GM12878 (cell line): ENCODE data around the gene CCDC17. TPM values are rescaled to one million over a fixed set of nuclear protein-coding genes. Genes with fewer than 3 reads are reported as not detected.

Source experiments
- ATAC-seq: fragments of 200-7000 bp; cut with Tn5 transposase; 3 replicates; pipeline ENCODE4 v1.9.1; 2020; ENCODE audit warnings: mild to moderate bottlenecking, moderate library complexity
- BruUV-seq: library from RNA; stranded (reverse); fragments of 400-500 nt; replicated peaks from 2 replicates; lab custom pipeline; 2021; lab: Mats Ljungman, UMichigan
- CTCF ChIA-PET: fragments of 300-600 bp; sonication (Branson Sonifier 250); formaldehyde crosslinking; extraction: SDS; loops from one replicate; lab custom pipeline; 2021; ENCODE audit warnings: inconsistent platforms; lab: Yijun Ruan, JAX
- POLR2A ChIA-PET: fragments of 350-600 bp; formaldehyde crosslinking; extraction: SDS; loops from one replicate; lab custom pipeline; 2021; ENCODE audit warnings: inconsistent platforms; lab: Charles Lee
- RAD21 ChIA-PET: fragments of 300-600 bp; sonication (Branson Sonifier 250); formaldehyde crosslinking; loops from one replicate; lab custom pipeline; 2023; ENCODE audit warnings: antibody characterized with exemption; ENCODE audit not compliant: unreplicated experiment; lab: Charles Lee
- SMC1A ChIA-PET: fragments of 300-600 bp; sonication (Branson Sonifier 250); formaldehyde crosslinking; loops from one replicate; lab custom pipeline; 2023; ENCODE audit not compliant: unreplicated experiment, uncharacterized antibody; lab: Charles Lee
- DNase-seq: peaks from one replicate; pipeline ENCODE4 v3.0.0-alpha.2; 2011; ENCODE audit warnings: low read depth, low spot score
- FAIRE-seq: peaks from 3 replicates; lab custom pipeline; 2011; peaks lifted over from hg19 to GRCh38; lab: Jason Lieb, UNC
- H2AFZ ChIP-seq: 2 replicates; pipeline ENCODE4 v1.6.0; 2011; ENCODE audit warnings: low read depth, low read length, control low read depth; ENCODE audit not compliant: control insufficient read depth
- H3K27ac ChIP-seq: 2 replicates; pipeline ENCODE4 v1.5.1; 2011; ENCODE audit warnings: control low read depth; ENCODE audit not compliant: control insufficient read depth, insufficient read depth
- H3K27me3 ChIP-seq, 2 experiments: replicated peaks in 1 of 2; 2 replicates each; pipeline versions ENCODE4 v1.6.0 to v1.6.1; 2011; ENCODE audit warnings: low read length in 1 of 2; ENCODE audit not compliant: control insufficient read depth in 2 of 2, insufficient read depth in 2 of 2
- H3K36me3 ChIP-seq, 2 experiments: 2 replicates each; pipeline ENCODE4 v1.5.1; 2011; ENCODE audit warnings: low read length in 1 of 2; ENCODE audit not compliant: control insufficient read depth in 2 of 2, insufficient read depth in 2 of 2
- H3K4me1 ChIP-seq: 2 replicates; pipeline ENCODE4 v1.6.1; 2011; ENCODE audit warnings: mild to moderate bottlenecking, low read length, moderate library complexity, mixed read lengths; ENCODE audit not compliant: control insufficient read depth, insufficient read depth
- H3K4me2 ChIP-seq: 2 replicates; pipeline ENCODE4 v1.6.0; 2011; ENCODE audit warnings: control low read depth; ENCODE audit not compliant: control insufficient read depth, insufficient read depth
- H3K4me3 ChIP-seq: fragments of 200-600 bp; sonication (generic); 2 replicates; pipeline ENCODE4 v1.5.1; 2016
- H3K79me2 ChIP-seq: 2 replicates; pipeline ENCODE4 v1.6.0; 2011; ENCODE audit warnings: low read length; ENCODE audit not compliant: control insufficient read depth, insufficient read depth
- H3K9ac ChIP-seq: 2 replicates; pipeline ENCODE4 v1.8.0; 2011; ENCODE audit warnings: low read length, control low read depth, mixed read lengths; ENCODE audit not compliant: control insufficient read depth, insufficient read depth
- H3K9me3 ChIP-seq: replicated peaks from 3 replicates; pipeline ENCODE4 v1.5.1; 2011; ENCODE audit warnings: mild to moderate bottlenecking, low read length; ENCODE audit not compliant: control insufficient read depth, insufficient read depth
- H4K20me1 ChIP-seq: 2 replicates; pipeline ENCODE4 v1.6.0; 2011; ENCODE audit not compliant: control insufficient read depth, insufficient read depth
- CHD2 ChIP-seq: IDR thresholded peaks from 2 replicates; pipeline ENCODE4 v1.6.1; 2011; ENCODE audit warnings: low read depth, low read length, improper control_type of control experiment, borderline replicate concordance
- HDAC6 ChIP-seq: fragments of 200-600 bp; sonication (generic); IDR thresholded peaks from one replicate; pipeline ENCODE4 v1.8.0; 2017; ENCODE audit warnings: antibody characterized with exemption; ENCODE audit not compliant: unreplicated experiment
- NFYA ChIP-seq: IDR thresholded peaks from 2 replicates; pipeline ENCODE4 v1.6.1; 2011; ENCODE audit warnings: low read depth, mild to moderate bottlenecking, low read length, improper control_type of control experiment, borderline replicate concordance
- RB1 ChIP-seq: fragments of 450-650 bp; formaldehyde crosslinking; IDR thresholded peaks from 2 replicates; pipeline ENCODE4 v1.6.1; 2017; ENCODE audit warnings: mild to moderate bottlenecking, borderline replicate concordance
- SMC3 ChIP-seq: IDR thresholded peaks from 2 replicates; pipeline ENCODE4 v1.6.1; 2011; ENCODE audit warnings: low read length, improper control_type of control experiment, borderline replicate concordance
- TARDBP ChIP-seq: IDR thresholded peaks from 2 replicates; pipeline ENCODE4 v1.6.1; 2016; ENCODE audit warnings: borderline replicate concordance
- TCF3 ChIP-seq: IDR thresholded peaks from 2 replicates; pipeline ENCODE4 v1.6.1; 2012; ENCODE audit warnings: low read depth, mild to moderate bottlenecking, low read length, borderline replicate concordance; ENCODE audit not compliant: insufficient read depth
- YBX1 ChIP-seq: fragments of 450-650 bp; IDR thresholded peaks from 2 replicates; pipeline ENCODE4 v1.6.1; 2016; ENCODE audit warnings: antibody characterized with exemption
- WGBS: methylation state at CpG from one replicate; pipeline ENCODE4 v1.1.6; 2016; ENCODE audit warnings: low lambda C conversion rate; ENCODE audit not compliant: insufficient replicate concordance, insufficient coverage; ENCODE audit errors: missing lambda C conversion rate; 5-methylcytosine and 5-hydroxymethylcytosine counted together
- in situ Hi-C: fragments of 300-500 bp; cut with MboI; formaldehyde crosslinking; loops from 9 replicates; pipeline ENCODE4 v1.14.3; 2018; ENCODE audit warnings: mixed read lengths
- intact Hi-C: fragments of 100-400 bp; cut with micrococcal nuclease; formaldehyde crosslinking; loops from one replicate; pipeline ENCODE4 v1.14.2; 2022; ENCODE audit not compliant: unreplicated experiment
- polyA plus RNA-seq, 11 experiments: library from polyadenylated mRNA; depleted of rRNA in 4 of 11; unstranded in 6 of 11; stranded (reverse) in 5 of 11; fragments of >200 nt; fragmentation: Nextera tagmentation in 4 of 11; fragmentation: Illumina TruSeq in 1 of 11; extraction: Ambion mirVana in 4 of 11; extraction: Trizol in 1 of 11; gene quantifications; 1 replicate in 1 of 11; 2 replicates in 10 of 11; pipeline versions ENCODE4 v1.2.1 to v1.2.3, GENCODE V29; 2011 to 2016; ENCODE audit warnings: inconsistent platforms in 2 of 11, missing spikeins in 2 of 11, low read depth in 1 of 11
- total RNA-seq, 4 experiments: library from RNA; depleted of rRNA in 3 of 4; stranded (reverse); fragments of >200 nt in 3 of 4; fragmentation: Illumina TruSeq in 1 of 4; extraction: Trizol in 1 of 4; gene quantifications; 2 replicates each; pipeline versions ENCODE4 v1.2.1 to v1.2.3, GENCODE V29; 2013 to 2021
- TF ChIP-seq, protein P1 (sequence below): fragments of 450-650 bp; IDR thresholded peaks from 2 replicates; pipeline ENCODE4 v1.6.1; 2018; ENCODE audit warnings: borderline replicate concordance, mild to moderate bottlenecking; ENCODE audit not compliant: partially characterized antibody
- TF ChIP-seq, protein P2 (sequence below): fragments of 150-350 bp; IDR thresholded peaks from 2 replicates; pipeline ENCODE4 v1.6.1; 2016; ENCODE audit warnings: low read depth, low read length

CCDC17 gene
- total and polyA plus RNA-seq, 10 of the 15 experiments (the other 5 are each of a cell fraction or from before 2014, with no cell fraction given), result 0.15 to 1.9 (median 0.69) TPM

DNA sequence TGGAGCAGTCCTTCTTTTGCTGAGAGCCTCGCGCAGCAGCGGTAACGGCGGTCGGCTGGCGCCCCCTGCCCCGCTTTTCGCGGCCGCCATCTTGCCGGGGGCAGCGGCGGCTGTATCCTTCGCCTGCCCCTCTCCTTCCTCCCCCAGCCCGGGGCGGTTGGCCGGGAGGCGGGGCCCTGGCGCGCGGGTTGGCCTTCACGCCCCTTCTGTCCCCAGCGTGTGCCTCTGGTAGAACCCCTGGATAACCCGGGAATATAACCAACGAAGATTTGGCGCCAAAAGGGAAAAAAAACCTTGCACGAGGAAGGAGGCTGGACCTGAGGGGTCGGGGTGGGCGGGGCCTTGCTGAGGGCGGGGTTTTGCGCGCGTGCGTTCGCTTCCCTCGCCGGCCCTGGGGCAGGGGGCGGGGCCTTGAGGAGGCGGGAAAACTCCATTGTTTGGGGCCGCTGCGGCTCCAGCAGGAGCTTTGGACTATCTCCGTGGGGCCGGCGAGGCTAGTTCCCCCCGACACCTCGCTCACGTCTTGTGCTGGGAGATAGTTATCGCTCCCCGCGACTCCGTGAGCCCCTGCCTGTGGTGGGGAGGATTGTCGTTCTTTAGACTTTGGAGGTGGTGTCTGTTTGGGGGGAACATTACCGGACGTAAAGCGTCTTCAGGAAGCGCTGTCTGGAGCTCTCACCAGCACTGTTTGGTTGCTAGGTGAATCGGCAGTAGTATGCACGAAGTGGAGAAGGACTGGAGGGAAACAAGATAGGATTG lies 39.3 kb downstream of the CCDC17 start (continued):
- no peak for TF ChIP-seq NFYA
- no peak for TF ChIP-seq SMC3
- TF ChIP-seq, all 136 proteins: peak for 18

GRCh38 chr1:45583666-45584350 lies 40.0 kb downstream of the CCDC17 start, which contains the start of gene NASP:
TSS of gene NASP (plus strand) at chr1:45584041. CDS start at chr1:45584147, 106 bp downstream.
- peak within 1 kb of the TSS; percentile 98 for H2AFZ ChIP-seq
- no peaks in the 10 kb centered on the region for H3K9me3 ChIP-seq
- TSS peak; percentile 76 for BruUV-seq
- H3K27ac ChIP-seq, result peak within 1 kb of the TSS; percentile 97
- intact Hi-C loops (loop anchor here (2.0 to 10.0 kb wide), 3 partner anchors 63 to 569 kb away; partner anchors contain the start of genes GPBP1L1, HECTD3, PRDX1 and UROD), in situ Hi-C loops (loop anchor here (5.0 kb wide), 1 partner anchor 572 kb away; the partner anchor contains the start of genes HECTD3 and UROD)
- ChIA-PET CTCF (interaction anchor here (0.8 to 7.8 kb wide), 12 partner anchors 10 to 853 kb away, joined by 3 to 70 read pairs (median 4); partner anchors contain the start of genes PRDX1 and RNU5D-1), RAD21 (interaction anchor here (0.7 to 6.3 kb wide), 17 partner anchors 14 to 296 kb away, joined by 3 to 41 read pairs (median 7); partner anchors contain the start of genes AKR1A1, CCDC163, GPBP1L1 and MMACHC), POLR2A (interaction anchor here (0.5 to 3.7 kb wide), 27 partner anchors 10 to 853 kb away, joined by 3 to 35 read pairs (median 5); partner anchors contain the start of genes AKR1A1, CCDC163, GPBP1L1 and IPP), SMC1A (interaction anchor here (1.0 to 6.2 kb wide), 19 partner anchors 10 to 572 kb away, joined by 3 to 35 read pairs (median 7); partner anchors contain the start of genes AKR1A1, CCDC163, HECTD3 and MMACHC)
- WGBS, result 1% methylated on average over 38 of the region's 41 CpGs
- DNase-seq, result no peak
- peak; percentile 75 for ATAC-seq
- peaks cover 4% of the 10 kb centered on the region; the same call in 1 of the 2 replicates for H4K20me1 ChIP-seq
- H3K4me3 ChIP-seq, result peak within 1 kb of the TSS; percentile 94
- peaks cover 48% of the 10 kb centered on the region for H3K79me2 ChIP-seq
- no peaks in the 10 kb centered on the region for H3K36me3 ChIP-seq
- H3K4me1 ChIP-seq, result peaks cover 12% of the 10 kb centered on the region; the same call in 1 of the 2 replicates
- peak within 1 kb of the TSS; percentile 93 for H3K4me2 ChIP-seq
- no peak for FAIRE-seq
- peak within 1 kb of the TSS; percentile 98 for H3K9ac ChIP-seq
- H3K27me3 ChIP-seq, result no peaks in the 10 kb centered on the region
- TF ChIP-seq YBX1, result no peak
- TF ChIP-seq RB1, result no peak; the same call in 1 of the 2 replicates
- TF ChIP-seq HDAC6, result peak; percentile 87
- TF ChIP-seq TARDBP, result no peak
- TF ChIP-seq, protein P1, sequence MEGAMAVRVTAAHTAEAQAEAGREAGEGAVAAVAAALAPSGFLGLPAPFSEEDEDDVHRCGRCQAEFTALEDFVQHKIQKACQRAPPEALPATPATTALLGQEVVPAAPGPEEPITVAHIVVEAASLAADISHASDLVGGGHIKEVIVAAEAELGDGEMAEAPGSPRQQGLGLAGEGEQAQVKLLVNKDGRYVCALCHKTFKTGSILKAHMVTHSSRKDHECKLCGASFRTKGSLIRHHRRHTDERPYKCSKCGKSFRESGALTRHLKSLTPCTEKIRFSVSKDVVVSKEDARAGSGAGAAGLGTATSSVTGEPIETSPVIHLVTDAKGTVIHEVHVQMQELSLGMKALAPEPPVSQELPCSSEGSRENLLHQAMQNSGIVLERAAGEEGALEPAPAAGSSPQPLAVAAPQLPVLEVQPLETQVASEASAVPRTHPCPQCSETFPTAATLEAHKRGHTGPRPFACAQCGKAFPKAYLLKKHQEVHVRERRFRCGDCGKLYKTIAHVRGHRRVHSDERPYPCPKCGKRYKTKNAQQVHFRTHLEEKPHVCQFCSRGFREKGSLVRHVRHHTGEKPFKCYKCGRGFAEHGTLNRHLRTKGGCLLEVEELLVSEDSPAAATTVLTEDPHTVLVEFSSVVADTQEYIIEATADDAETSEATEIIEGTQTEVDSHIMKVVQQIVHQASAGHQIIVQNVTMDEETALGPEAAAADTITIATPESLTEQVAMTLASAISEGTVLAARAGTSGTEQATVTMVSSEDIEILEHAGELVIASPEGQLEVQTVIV, result peak; percentile 73
- peak; percentile 60; the same call in 1 of the 2 replicates for TF ChIP-seq TCF3
- TF ChIP-seq, protein P2, sequence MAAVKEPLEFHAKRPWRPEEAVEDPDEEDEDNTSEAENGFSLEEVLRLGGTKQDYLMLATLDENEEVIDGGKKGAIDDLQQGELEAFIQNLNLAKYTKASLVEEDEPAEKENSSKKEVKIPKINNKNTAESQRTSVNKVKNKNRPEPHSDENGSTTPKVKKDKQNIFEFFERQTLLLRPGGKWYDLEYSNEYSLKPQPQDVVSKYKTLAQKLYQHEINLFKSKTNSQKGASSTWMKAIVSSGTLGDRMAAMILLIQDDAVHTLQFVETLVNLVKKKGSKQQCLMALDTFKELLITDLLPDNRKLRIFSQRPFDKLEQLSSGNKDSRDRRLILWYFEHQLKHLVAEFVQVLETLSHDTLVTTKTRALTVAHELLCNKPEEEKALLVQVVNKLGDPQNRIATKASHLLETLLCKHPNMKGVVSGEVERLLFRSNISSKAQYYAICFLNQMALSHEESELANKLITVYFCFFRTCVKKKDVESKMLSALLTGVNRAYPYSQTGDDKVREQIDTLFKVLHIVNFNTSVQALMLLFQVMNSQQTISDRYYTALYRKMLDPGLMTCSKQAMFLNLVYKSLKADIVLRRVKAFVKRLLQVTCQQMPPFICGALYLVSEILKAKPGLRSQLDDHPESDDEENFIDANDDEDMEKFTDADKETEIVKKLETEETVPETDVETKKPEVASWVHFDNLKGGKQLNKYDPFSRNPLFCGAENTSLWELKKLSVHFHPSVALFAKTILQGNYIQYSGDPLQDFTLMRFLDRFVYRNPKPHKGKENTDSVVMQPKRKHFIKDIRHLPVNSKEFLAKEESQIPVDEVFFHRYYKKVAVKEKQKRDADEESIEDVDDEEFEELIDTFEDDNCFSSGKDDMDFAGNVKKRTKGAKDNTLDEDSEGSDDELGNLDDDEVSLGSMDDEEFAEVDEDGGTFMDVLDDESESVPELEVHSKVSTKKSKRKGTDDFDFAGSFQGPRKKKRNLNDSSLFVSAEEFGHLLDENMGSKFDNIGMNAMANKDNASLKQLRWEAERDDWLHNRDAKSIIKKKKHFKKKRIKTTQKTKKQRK, result no peak
- TF ChIP-seq CHD2, result no peak
